Sigmoid colon (tissue), 4 donors: ENCODE data around the gene GSK3B.

Source experiments
- CTCF ChIP-seq, 4 experiments: fragments of 450-650 bp in 3 of 4; fragments of 200-600 bp in 1 of 4; IDR thresholded peaks; one replicate each; pipeline ENCODE4 v1.5.1; 2016 to 2019; ENCODE audit warnings: antibody characterized with exemption in 4 of 4, mild to moderate bottlenecking in 3 of 4, moderate library complexity in 2 of 4
- EP300 ChIP-seq, 4 donors: sonication (generic); formaldehyde crosslinking; IDR thresholded peaks; one replicate each; pipeline ENCODE4 v1.6.1; 2017; ENCODE audit warnings: antibody characterized with exemption in 4 of 4
- POLR2AphosphoS5 ChIP-seq, 4 donors: sonication (generic); formaldehyde crosslinking; IDR thresholded peaks; one replicate each; pipeline ENCODE4 v1.6.1; 2017; ENCODE audit warnings: antibody characterized with exemption in 4 of 4

- TF ChIP-seq CTCF (IDR thresholded peaks at IDR 0.05) (no peak), POLR2AphosphoS5 (IDR thresholded peaks at IDR 0.05) (no peak), EP300 (IDR thresholded peaks at IDR 0.05) (no peak)
These were observed 23.8 kb downstream of the GSK3B start for GRCh38 chr3:120070263-120070981.
